ENCODE measurements around the gene PCCA.

- no peak for TF ChIP-seq YY1 (IDR thresholded peaks at IDR 0.05; ENCODE audit: insufficient read depth, insufficient read length)
- no peak for TF ChIP-seq ZNF274 (IDR thresholded peaks at IDR 0.05; ENCODE audit: low read depth, low read length)
Observed at GRCh38 chr13:100517135-100517534, 428.2 kb downstream of the PCCA start.
